ENCODE results near the gene RPP25L. TPM values are rescaled to one million over a fixed set of nuclear protein-coding genes. Genes with fewer than 3 reads are reported as not detected.

Gene RPP25L
- total RNA-seq, 2 donors from 2014 or later: 19.3 to 22.4 TPM

- H3K4me3 Mint-ChIP-seq: no peak overlapping the region
- Histone ChIP-seq H3K9ac (ENCODE audit: extremely low read depth, low read length, poor library complexity, severe bottlenecking) (no peak overlapping the region), H3K27me3 (ENCODE audit: control insufficient read depth, insufficient read depth, low read length, poor library complexity, severe bottlenecking) (peaks cover 20% of the 10 kb centered on the region), H3K9me3 (ENCODE audit: control insufficient read depth, low read length) (no peaks in the 10 kb centered on the region), H3K36me3 (ENCODE audit: control insufficient read depth, insufficient read depth, low read length) (peaks cover 4% of the 10 kb centered on the region), H3K4me3 (ENCODE audit: low read length) (no peak overlapping the region), H3K4me1 (ENCODE audit: control insufficient read depth, insufficient read depth, low read length) (no peaks in the 10 kb centered on the region), H3K27ac (ENCODE audit: low read depth, low read length) (no peak overlapping the region)
- TF ChIP-seq, protein P1, sequence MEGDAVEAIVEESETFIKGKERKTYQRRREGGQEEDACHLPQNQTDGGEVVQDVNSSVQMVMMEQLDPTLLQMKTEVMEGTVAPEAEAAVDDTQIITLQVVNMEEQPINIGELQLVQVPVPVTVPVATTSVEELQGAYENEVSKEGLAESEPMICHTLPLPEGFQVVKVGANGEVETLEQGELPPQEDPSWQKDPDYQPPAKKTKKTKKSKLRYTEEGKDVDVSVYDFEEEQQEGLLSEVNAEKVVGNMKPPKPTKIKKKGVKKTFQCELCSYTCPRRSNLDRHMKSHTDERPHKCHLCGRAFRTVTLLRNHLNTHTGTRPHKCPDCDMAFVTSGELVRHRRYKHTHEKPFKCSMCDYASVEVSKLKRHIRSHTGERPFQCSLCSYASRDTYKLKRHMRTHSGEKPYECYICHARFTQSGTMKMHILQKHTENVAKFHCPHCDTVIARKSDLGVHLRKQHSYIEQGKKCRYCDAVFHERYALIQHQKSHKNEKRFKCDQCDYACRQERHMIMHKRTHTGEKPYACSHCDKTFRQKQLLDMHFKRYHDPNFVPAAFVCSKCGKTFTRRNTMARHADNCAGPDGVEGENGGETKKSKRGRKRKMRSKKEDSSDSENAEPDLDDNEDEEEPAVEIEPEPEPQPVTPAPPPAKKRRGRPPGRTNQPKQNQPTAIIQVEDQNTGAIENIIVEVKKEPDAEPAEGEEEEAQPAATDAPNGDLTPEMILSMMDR (conservative IDR thresholded peaks at IDR 0.05): no peak
- no peaks in the 10 kb centered on the region for H3K9me3 Mint-ChIP-seq
- peaks cover 7% of the 10 kb centered on the region for H3K4me1 Mint-ChIP-seq
- no peak overlapping the region for H3K27ac Mint-ChIP-seq
- no peaks in the 10 kb centered on the region for H3K27me3 Mint-ChIP-seq (ENCODE audit: insufficient read depth)
- no peaks in the 10 kb centered on the region for H3K36me3 Mint-ChIP-seq (ENCODE audit: low read depth)
- DNase-seq: no peak
These were observed 5.7 kb downstream of the RPP25L start for GRCh38 chr9:34606190-34606589.

GRCh38 chr9:34603610-34604231, 8.2 kb downstream of the RPP25L start:
- H3K9me3 Mint-ChIP-seq: no peaks in the 10 kb centered on the region
- H3K36me3 ChIP-seq (ENCODE audit: control insufficient read depth, insufficient read depth, low read length): no peaks in the 10 kb centered on the region
- H3K27me3 ChIP-seq (ENCODE audit: control insufficient read depth, insufficient read depth, low read length, poor library complexity, severe bottlenecking): peaks cover 20% of the 10 kb centered on the region
- H3K27ac Mint-ChIP-seq: no peak overlapping the region
- WGBS, 2 experiments (ENCODE audit: insufficient coverage in 1 of 2, insufficient read length in 1 of 2): 57 to 66% methylated on average over 2 to 4 of the region's 4 CpGs
- H3K4me3 Mint-ChIP-seq: no peak overlapping the region
- no peaks in the 10 kb centered on the region for H3K4me1 Mint-ChIP-seq
- H3K27ac ChIP-seq (ENCODE audit: low read depth, low read length): no peak overlapping the region
- no peaks in the 10 kb centered on the region for H3K27me3 Mint-ChIP-seq (ENCODE audit: insufficient read depth)
- H3K4me1 ChIP-seq (ENCODE audit: control insufficient read depth, insufficient read depth, low read length): no peaks in the 10 kb centered on the region
- no peak overlapping the region for H3K4me3 ChIP-seq (ENCODE audit: low read length)
- no peaks in the 10 kb centered on the region for H3K36me3 Mint-ChIP-seq (ENCODE audit: low read depth)
- TF ChIP-seq, protein P1 (conservative IDR thresholded peaks at IDR 0.05): peak; percentile 94
- no peaks in the 10 kb centered on the region for H3K9me3 ChIP-seq (ENCODE audit: control insufficient read depth, low read length)
- DNase-seq: peak; percentile 96
- H3K9ac ChIP-seq (ENCODE audit: extremely low read depth, low read length, poor library complexity, severe bottlenecking): no peak overlapping the region

- no peak overlapping the region for H3K4me3 ChIP-seq (ENCODE audit: low read length)
- H3K27me3 Mint-ChIP-seq (ENCODE audit: insufficient read depth): no peaks in the 10 kb centered on the region
- WGBS, 2 experiments (ENCODE audit: insufficient coverage in 1 of 2, insufficient read length in 1 of 2): 17 to 60% methylated on average over 1 to 6 of the region's 6 CpGs
- no peaks in the 10 kb centered on the region for H3K9me3 Mint-ChIP-seq
- peaks cover 23% of the 10 kb centered on the region for H3K27me3 ChIP-seq (ENCODE audit: control insufficient read depth, insufficient read depth, low read length, poor library complexity, severe bottlenecking)
- no peak overlapping the region for H3K4me3 Mint-ChIP-seq
- H3K27ac Mint-ChIP-seq: no peak overlapping the region
- H3K36me3 Mint-ChIP-seq (ENCODE audit: low read depth): no peaks in the 10 kb centered on the region
- no peak overlapping the region for H3K9ac ChIP-seq (ENCODE audit: extremely low read depth, low read length, poor library complexity, severe bottlenecking)
- H3K27ac ChIP-seq (ENCODE audit: low read depth, low read length): no peak overlapping the region
- no peaks in the 10 kb centered on the region for H3K9me3 ChIP-seq (ENCODE audit: control insufficient read depth, low read length)
- no peaks in the 10 kb centered on the region for H3K36me3 ChIP-seq (ENCODE audit: control insufficient read depth, insufficient read depth, low read length)
- TF ChIP-seq, protein P1 (conservative IDR thresholded peaks at IDR 0.05): no peak
- peak; percentile 74 for DNase-seq
- no peaks in the 10 kb centered on the region for H3K4me1 Mint-ChIP-seq
- no peaks in the 10 kb centered on the region for H3K4me1 ChIP-seq (ENCODE audit: control insufficient read depth, insufficient read depth, low read length)
These were observed 9.8 kb downstream of the RPP25L start for GRCh38 chr9:34601937-34602573.
